GM06990 (cell line): ENCODE results near the gene RBM47.
"Not testable (repeated sequence)": the region's sequence is repeated elsewhere in the genome, so short reads cannot be mapped to it uniquely, and the experiment has no call there.

Experiments used
- DNase-seq: peaks from one replicate; pipeline ENCODE4 v3.0.0-alpha.2; 2011; ENCODE audit not compliant: insufficient read length; ENCODE audit errors: extremely low read depth
- H3K27me3 ChIP-seq: replicated peaks from 2 replicates; pipeline ENCODE4 v1.6.0; 2011; ENCODE audit warnings: low read length; ENCODE audit not compliant: control insufficient read depth, insufficient read depth
- H3K36me3 ChIP-seq: 2 replicates; pipeline ENCODE4 v1.5.1; 2011; ENCODE audit warnings: low read length; ENCODE audit not compliant: control insufficient read depth, insufficient read depth
- H3K4me3 ChIP-seq: replicated peaks from 2 replicates; pipeline ENCODE4 v1.5.1; 2011; ENCODE audit warnings: low read depth, mild to moderate bottlenecking, control low read depth, low read length
- CTCF ChIP-seq: IDR thresholded peaks from 2 replicates; pipeline ENCODE4 v1.5.1; 2011; ENCODE audit warnings: low read length, control low read depth, mild to moderate bottlenecking, inconsistent platforms; ENCODE audit not compliant: insufficient read depth, poor library complexity, severe bottlenecking

The RBM47 gene

GRCh38 chr4:40412388-40412787, 217.3 kb downstream of the RBM47 start:
- no peaks in the 10 kb centered on the region for H3K36me3 ChIP-seq
- no peak for TF ChIP-seq CTCF
- DNase-seq, result no peak
- H3K27me3 ChIP-seq, result no peaks in the 10 kb centered on the region
- H3K4me3 ChIP-seq, result no peak overlapping the region

- Histone ChIP-seq H3K36me3 (no peaks in the 10 kb centered on the region), H3K27me3 (no peaks in the 10 kb centered on the region), H3K4me3 (no peak overlapping the region)
- no peak for TF ChIP-seq CTCF
- DNase-seq, result no peak
Measured at GRCh38 chr4:40409835-40410234, 219.8 kb downstream of the RBM47 start.

GRCh38 chr4:40407468-40407867, 222.2 kb downstream of the RBM47 start:
- H3K4me3 ChIP-seq, H3K27me3 ChIP-seq, H3K36me3 ChIP-seq, DNase-seq: not testable (repeated sequence)

GRCh38 chr4:40406340-40406739, 223.3 kb downstream of the RBM47 start:
- Histone ChIP-seq H3K36me3 (no peaks in the 10 kb centered on the region), H3K4me3 (no peak overlapping the region), H3K27me3 (no peaks in the 10 kb centered on the region)
- DNase-seq, result no peak
- no peak for TF ChIP-seq CTCF

GRCh38 chr4:40405193-40405592, 224.5 kb downstream of the RBM47 start:
- no peaks in the 10 kb centered on the region for H3K36me3 ChIP-seq
- H3K4me3 ChIP-seq, result no peak overlapping the region
- no peak for DNase-seq
- TF ChIP-seq CTCF, result no peak
- H3K27me3 ChIP-seq, result no peaks in the 10 kb centered on the region

GRCh38 chr4:40403081-40403480, 226.6 kb downstream of the RBM47 start:
- DNase-seq, result no peak
- H3K27me3 ChIP-seq, result no peaks in the 10 kb centered on the region
- H3K4me3 ChIP-seq, result no peak overlapping the region
- H3K36me3 ChIP-seq, result no peaks in the 10 kb centered on the region
- no peak for TF ChIP-seq CTCF
